GM19372 (cell line): ENCODE measurements around the gene CHST4.
"Not testable (repeated sequence)": the region's sequence is repeated elsewhere in the genome, so short reads cannot be mapped to it uniquely, and the experiment has no call there.

Source experiments
- ATAC-seq: cut with Tn5 transposase; IDR thresholded peaks from one replicate; pipeline ENCODE4 v1.9.1; 2021; ENCODE audit warnings: mild to moderate bottlenecking, low read depth, moderate library complexity; ENCODE audit not compliant: unreplicated experiment

The CHST4 gene

GRCh38 chr16:71520550-71520949 is 5.7 kb upstream of the CHST4 start:
- ATAC-seq: no peak

DNA sequence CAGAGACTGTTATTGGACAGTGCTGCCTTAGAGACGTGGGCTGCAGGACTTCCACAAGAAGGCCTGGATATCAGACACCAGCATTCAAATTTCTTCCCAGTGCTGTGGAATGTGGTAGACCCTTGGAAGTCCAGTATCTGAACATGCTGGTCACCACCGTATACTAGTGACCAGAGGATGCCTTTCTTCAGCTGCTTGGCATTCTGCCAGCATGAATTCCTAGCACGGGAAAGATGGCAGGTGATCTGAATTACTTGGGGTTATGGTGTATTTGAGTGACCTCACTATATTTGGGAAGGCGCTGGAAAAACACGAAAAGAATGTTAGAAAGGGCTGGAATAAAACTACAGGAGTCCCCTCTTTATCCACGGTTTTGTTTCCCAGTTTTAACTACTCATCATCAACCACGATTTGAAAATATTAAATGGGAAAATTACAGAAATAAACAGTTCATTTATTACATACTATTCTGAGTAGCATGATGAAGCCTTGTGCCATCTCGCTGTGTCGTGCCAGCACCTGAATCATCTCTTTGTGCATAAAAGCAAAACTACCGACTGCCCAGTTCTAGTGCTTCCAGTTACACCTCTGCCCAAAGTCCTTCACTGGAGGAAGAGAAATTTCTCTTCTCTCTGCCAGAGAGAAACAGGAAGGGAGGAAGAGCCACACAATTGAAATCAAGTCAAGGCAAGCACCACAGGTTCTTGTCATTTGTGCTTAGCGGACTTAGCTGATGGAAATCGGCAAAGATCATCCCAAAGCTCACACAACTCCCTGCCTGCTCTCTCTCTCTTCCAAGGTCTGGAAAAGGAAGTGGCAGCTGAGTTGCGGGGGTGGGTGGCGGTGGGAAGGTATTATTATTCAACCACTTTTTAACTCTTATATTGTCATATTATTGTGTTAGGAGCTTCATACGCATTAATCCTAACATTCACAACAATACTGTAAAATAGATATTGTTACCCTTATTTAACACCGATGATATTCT is 1.4 kb upstream of the CHST4 start:
- no peak for ATAC-seq

- no peak for ATAC-seq
Measured at GRCh38 chr16:71528257-71528656, 2.0 kb downstream of the CHST4 start.

DNA sequence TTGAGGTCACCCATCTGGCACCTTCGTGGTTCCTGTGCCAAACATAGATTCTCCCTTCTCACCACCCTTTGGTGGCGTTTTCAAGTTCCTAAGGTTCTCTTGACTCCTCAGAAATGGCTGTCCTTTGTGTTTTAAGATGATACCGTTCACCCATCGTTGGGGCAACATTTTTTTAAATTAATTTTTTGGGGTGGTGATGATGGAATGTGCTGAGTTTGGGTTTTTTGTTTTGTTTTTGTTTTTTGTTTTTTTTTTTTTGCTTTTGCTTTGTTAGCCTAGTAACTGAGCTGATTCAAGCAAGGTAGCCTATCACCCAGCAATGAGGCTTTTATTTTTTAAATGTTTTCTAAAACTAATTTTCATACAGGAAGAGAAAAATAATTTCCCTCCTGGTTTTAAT is 2.6 kb downstream of the CHST4 start:
- ATAC-seq: no peak

DNA sequence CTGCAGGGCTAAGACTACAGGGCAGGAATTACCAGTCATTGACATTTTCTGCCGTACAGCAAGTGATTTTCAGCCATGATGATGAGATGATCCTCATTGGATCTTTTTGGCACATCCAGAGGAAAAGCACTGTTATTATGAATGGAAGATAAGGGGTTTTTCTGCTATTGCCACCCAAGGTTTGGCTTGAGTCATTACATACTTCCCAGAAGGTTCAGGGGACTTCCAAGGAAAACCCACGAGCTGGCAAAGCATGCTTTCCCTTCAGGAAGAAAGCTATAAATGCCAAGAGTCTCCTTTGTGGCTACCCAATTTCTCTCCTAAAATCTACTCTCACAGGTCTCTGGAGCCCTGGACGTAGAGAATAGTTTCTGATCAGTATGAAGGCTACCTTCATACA is 6.1 kb downstream of the CHST4 start:
- no peak for ATAC-seq

DNA sequence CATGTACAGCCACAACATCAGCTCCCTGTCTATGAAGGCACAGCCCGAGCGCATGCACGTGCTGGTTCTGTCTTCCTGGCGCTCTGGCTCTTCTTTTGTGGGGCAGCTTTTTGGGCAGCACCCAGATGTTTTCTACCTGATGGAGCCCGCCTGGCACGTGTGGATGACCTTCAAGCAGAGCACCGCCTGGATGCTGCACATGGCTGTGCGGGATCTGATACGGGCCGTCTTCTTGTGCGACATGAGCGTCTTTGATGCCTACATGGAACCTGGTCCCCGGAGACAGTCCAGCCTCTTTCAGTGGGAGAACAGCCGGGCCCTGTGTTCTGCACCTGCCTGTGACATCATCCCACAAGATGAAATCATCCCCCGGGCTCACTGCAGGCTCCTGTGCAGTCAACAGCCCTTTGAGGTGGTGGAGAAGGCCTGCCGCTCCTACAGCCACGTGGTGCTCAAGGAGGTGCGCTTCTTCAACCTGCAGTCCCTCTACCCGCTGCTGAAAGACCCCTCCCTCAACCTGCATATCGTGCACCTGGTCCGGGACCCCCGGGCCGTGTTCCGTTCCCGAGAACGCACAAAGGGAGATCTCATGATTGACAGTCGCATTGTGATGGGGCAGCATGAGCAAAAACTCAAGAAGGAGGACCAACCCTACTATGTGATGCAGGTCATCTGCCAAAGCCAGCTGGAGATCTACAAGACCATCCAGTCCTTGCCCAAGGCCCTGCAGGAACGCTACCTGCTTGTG is 10.7 kb downstream of the CHST4 start:
- no peak for ATAC-seq

DNA sequence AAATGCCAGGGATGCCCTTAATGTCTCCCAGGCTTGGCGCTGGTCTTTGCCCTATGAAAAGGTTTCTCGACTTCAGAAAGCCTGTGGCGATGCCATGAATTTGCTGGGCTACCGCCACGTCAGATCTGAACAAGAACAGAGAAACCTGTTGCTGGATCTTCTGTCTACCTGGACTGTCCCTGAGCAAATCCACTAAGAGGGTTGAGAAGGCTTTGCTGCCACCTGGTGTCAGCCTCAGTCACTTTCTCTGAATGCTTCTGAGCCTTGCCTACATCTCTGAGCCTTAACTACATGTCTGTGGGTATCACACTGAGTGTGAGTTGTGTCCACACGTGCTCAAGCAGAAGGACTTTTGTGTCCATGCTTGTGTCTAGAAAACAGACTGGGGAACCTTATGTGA is 11.4 kb downstream of the CHST4 start:
- peak; percentile 68 for ATAC-seq

DNA sequence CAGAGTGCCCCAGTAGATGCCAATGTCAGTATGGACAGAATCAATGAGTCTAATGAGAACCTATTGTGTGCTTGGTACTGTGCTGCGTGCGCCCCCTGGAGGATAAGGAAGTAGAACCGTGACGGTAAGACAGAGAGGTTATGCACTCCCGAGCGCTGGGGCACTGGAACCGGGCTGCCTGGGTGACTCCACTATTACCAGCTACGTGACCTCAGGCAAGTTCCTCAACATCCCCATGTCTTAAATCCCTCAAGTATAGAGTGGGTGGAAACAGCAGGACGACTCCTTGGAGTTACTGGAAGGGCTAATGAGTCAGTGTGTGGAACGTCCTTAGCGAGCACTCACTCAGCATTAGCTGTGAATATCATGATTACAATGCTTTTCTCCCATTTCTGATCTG is 16.2 kb downstream of the CHST4 start:
- peak; percentile 73 for ATAC-seq

GRCh38 chr16:71547168-71547567 is 20.9 kb downstream of the CHST4 start:
- ATAC-seq: no peak

DNA sequence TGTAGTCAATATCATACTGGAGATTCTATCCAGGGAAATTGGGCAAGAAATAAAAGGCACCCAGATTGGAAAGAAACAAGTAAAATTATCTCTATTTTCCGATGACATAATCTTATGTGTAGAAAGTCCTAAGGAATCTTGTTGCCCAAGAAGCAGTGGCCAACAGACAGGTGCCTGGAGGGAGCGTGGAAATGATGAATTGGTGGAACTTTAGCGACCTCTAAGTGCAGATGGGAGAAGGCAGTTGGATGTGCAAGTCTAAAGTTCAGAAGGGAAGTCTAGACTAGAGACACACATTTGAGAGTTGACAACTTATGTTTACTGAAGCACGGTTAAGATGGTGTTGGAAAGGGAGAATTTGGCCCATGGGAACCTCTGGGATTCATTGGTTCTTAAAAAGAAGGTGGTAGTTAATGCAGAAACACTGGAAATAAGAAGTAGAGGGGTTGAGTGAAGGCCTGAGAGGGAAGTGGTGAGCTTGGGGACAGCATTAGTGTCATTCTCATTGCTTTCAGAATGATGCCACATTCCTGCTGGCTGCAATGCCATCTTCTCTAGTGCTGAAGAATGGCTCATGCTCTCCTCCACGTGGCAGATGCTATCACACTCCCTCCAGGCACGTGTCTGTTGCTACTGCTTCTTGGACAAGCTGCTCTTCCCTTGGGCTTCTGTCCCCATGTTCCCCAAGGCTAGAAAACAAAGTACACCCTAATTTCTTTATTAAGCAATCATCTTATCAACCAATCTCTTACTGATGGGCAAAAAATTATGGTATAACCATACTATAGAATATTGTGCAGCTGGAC is 26.7 kb downstream of the CHST4 start:
- no peak for ATAC-seq

DNA sequence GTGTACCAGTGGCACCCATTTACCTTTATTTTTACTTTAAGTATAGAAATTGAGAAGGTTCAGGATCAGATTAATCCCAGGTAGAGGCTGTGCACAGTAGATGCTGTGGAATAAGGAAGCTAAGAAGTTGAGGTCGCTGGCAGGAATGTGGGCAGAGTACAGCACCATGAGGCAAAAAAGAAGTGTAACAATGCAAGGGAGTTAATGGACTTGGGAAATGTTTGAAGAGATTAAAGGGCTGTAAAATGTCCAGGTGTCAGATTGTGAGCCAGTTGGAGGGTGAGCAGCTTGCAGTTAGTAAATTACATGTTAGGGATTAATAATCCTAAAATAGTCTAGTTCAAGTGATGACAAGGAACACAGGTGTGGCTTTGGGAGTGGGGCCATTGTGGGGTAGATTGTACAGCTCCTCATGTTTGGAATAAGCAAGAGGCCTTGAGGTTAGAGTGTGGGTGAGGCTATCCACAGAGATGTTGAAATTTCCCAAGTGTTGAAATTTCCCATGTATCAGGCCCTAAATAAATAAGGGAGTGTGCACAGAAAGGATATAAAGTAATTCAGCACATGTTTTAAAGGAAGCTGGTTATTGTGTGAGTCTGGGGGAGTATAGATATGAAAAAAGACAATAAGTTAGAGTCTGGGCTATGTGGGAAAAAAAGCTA is 29.1 kb downstream of the CHST4 start:
- no peak for ATAC-seq

GRCh38 chr16:71557299-71557698 is 31.1 kb downstream of the CHST4 start:
- no peak for ATAC-seq

DNA sequence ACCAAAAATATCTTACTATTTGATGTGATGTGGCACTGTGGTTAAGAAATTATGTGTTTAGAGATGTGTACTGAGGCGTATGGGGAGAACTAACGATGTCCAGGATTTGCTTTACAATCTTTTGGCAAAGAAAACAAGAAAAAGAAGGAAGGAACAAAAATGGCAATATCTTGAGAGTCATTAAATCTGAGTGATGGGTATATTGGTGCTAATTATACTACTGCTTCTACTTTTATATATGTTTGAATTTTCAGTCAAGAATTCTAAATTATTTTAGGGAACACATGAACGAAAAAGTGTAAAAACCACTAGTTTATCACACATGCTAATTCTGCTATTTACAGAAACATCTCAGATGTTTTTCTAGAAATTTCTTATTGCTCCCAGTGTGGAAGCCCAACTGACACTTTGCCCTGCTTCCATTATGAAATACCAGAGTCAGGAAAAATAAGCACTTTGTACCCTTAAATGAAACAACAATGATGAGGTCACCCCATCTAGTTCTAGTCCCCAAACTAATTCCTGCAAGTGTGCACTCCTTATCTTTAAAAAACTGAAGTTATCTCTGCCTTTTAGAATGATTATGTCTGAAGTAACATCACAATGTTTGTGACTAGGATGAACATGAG is 31.8 kb downstream of the CHST4 start:
- ATAC-seq: no peak

GRCh38 chr16:71559855-71560254 is 33.6 kb downstream of the CHST4 start:
- no peak for ATAC-seq

GRCh38 chr16:71561886-71562285 is 35.7 kb downstream of the CHST4 start:
- ATAC-seq: not testable (repeated sequence)

GRCh38 chr16:71562552-71562951 is 36.3 kb downstream of the CHST4 start:
- no peak for ATAC-seq

GRCh38 chr16:71564335-71564967 is 38.2 kb downstream of the CHST4 start:
- no peak for ATAC-seq

DNA sequence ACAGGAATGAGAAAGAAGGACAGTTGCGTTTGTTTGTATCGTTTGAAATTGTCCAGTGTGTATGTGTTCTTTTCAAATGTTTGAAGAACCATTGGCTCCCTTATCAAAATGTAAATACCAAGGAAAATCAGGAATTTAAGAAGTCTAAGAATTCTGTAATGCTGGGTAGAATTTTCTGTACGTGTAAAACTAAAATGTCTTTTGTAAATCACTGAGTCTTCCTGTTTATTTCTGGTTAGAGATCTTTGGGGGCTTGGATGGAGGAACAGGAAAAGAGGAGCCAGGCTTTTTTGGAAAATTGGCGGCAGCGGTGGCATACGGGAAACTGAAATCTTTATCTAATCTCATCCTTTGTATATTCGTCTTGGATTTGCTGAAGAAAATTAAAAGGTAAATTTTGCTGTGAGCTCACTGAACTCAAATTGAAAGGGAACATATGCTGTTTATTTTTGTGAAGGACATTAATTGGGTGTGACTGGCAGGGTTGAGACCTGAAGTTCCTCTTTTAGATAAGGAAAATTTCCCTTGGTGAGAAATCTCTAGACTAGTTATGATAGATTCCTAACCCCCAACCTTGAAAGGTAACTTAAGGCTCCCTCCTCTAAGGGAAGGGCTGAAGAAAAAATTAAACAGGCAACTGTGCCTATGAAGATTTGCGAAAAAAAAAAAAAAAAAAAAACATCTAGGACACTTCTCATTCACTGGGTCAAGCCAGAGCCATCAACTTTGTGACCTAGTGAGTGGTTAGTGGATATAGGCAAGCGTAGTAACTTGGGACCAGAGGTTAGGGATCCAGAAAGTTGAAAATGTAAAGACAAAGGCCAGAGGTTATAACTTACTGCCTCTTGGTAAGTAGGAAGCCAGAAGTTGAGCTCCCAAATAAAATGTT is 39.8 kb downstream of the CHST4 start:
- ATAC-seq: no peak
